ENCODE data around the gene MLLT10. TPM values are rescaled to one million over a fixed set of nuclear protein-coding genes. Genes with fewer than 3 reads are reported as not detected.

MLLT10 gene
- total and polyA plus RNA-seq, 5 experiments from 2014 or later, result 3.5 to 64.7 (median 4.6) TPM

DNA sequence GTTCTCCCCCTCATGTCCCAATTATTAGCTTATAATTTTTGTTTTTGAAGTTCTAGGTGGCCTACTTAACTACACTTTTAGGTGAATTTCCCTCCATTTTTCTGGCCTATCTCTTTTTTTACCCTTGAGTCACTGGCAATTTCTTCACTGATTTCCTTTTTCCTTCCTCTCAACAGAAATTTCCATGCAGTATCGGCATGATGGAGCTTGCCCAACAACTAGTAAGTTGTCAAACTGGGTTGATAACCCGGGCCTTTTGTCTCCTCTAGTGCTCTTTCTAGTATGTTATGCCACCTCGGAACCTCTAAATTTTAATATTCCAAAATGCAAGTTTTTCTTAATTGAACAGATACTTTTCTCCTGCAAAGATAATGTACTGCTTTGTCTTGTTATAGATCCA lies 147.1 kb downstream of the MLLT10 start:
- peaks cover 0 to 20% (median 5%) of the 10 kb centered on the region in 4 donors for H3K4me1 Mint-ChIP-seq
- no peak for DNase-seq

DNA sequence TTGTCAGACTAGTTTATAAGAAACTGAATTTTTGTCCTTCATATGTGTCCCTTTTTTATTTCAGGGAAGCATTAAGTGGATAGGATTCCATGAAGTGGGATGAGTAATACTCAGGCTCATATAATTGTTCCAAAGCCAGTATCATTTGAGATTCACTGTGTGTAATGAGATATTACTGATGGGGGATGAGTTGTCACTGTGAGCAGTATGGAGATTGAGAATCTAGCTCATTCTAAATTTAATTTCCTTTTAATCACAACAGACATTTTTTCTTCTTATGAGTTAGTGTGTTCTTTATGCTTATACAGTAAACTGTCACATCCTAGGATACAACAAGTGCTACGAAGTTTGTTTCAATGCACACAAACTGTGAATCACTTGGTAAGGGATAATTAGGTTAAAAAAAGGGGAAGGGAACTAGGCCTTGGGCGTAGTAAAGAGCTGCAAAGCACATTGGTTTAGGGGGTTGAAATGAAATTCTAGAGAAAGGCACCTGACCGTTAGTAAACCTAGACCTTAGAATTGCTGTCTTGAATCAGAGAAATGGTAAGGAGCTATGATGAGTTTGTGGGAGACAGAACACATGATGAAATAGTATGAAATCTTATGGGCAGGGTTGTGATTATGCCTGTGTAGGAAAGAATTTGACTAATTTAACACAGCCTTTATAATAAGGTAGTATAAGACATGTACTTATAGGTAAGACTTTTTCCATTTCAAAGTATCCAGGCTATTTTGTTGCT lies 153.4 kb downstream of the MLLT10 start:
- POLR2A ChIA-PET, result no interaction called here
- Mint-ChIP-seq H3K4me3 (no peak overlapping the region), H3K36me3 (peaks cover 0 to 55% (median 39%) of the 10 kb centered on the region in 3 donors)

More for the DNA sequence above, 147.1 kb downstream of the MLLT10 start:
- no peaks in the 10 kb centered on the region for H3K27me3 Mint-ChIP-seq
- H3K9me3 Mint-ChIP-seq, result no peaks in the 10 kb centered on the region
- H3K27ac Mint-ChIP-seq, result peak overlapping the region in 2 of 10 donors; percentile 0 to 55
- H3K4me3 Mint-ChIP-seq, result no peak overlapping the region
- POLR2A ChIA-PET, result no interaction called here
- no peak for ATAC-seq
- H3K36me3 Mint-ChIP-seq, result peaks cover 0 to 37% (median 32%) of the 10 kb centered on the region in 3 donors

DNA sequence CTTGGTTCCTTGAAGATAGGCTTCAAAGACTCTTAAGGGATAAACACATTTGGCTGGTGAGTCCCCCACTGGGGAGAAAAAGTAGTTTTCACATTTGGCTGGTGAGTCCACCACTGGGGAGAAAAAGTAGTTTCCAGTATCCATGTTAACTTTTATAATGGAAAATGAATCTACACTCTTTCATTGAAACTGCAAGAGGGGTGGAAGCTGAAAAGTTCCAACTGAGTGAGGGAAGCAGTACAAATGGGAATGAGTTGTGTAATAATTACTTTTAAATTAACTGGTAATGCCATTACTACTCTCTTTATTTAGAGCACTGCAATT lies 153.9 kb downstream of the MLLT10 start:
- Mint-ChIP-seq H3K9me3 (no peaks in the 10 kb centered on the region), H3K36me3 (peaks cover 0 to 59% (median 42%) of the 10 kb centered on the region in 3 donors), H3K27me3 (no peaks in the 10 kb centered on the region), H3K4me3 (no peak overlapping the region), H3K4me1 (peaks cover 0 to 9% (median 4%) of the 10 kb centered on the region in 4 donors), H3K27ac (peak overlapping the region in 1 of 10 donors; percentile 1)
- DNase-seq, result no peak
- POLR2A ChIA-PET, result no interaction called here
- no peak for ATAC-seq

More for the DNA sequence above, 153.4 kb downstream of the MLLT10 start:
- ATAC-seq, result no peak
- H3K4me1 Mint-ChIP-seq, result peaks cover 0 to 9% (median 4%) of the 10 kb centered on the region in 4 donors
- H3K9me3 Mint-ChIP-seq, result no peaks in the 10 kb centered on the region
- H3K27me3 Mint-ChIP-seq, result no peaks in the 10 kb centered on the region
- no peak for DNase-seq
- peak overlapping the region in 2 of 10 donors; percentile 1 to 8 for H3K27ac Mint-ChIP-seq

DNA sequence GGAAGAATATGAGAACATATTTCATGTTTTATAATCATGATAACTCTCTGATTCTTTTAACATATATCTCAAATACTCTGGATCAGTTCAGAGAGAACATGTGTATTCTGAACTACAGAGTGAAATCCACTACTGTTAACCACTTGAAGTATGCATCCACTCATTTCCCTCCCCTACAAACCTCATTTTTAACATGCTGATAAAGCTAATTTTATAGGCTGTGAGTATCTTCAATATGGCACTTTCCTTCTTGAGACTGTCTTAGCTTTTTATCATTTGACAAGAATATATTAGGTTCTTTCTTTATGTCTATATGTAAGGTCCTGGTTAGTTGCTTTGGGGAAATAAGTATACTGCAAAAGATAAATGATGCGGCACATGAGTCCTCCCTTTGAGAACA lies 154.8 kb downstream of the MLLT10 start:
- Mint-ChIP-seq H3K9me3 (no peaks in the 10 kb centered on the region), H3K4me1 (peaks cover 0 to 12% (median 4%) of the 10 kb centered on the region in 4 donors), H3K27me3 (no peaks in the 10 kb centered on the region), H3K36me3 (peaks cover 0 to 63% (median 40%) of the 10 kb centered on the region in 3 donors), H3K27ac (peak overlapping the region in 2 of 10 donors; percentile 16 to 29), H3K4me3 (no peak overlapping the region)
- no peak for DNase-seq
- ATAC-seq, result no peak
- POLR2A ChIA-PET, result no interaction called here

DNA sequence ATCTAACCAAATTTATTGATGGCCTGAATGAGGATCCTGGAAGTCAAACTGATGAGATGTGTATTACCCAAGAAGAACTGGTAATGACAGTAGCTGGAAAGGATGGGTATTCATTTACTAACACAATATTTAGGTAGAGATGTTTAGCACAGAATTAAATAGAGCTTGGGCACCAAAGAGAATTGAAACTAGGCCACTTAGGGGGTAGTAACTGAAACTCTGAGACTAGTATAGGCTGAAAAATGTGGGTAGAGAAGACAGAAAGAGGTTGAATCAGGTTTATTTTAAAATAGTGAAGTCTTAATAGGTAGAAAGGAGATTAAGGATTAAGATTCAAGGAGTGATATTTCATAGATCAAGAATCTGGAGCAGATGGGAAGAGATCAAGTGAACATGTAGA lies 155.8 kb downstream of the MLLT10 start:
- Mint-ChIP-seq H3K27ac (peak overlapping the region in 1 of 10 donors; percentile 30), H3K9me3 (no peaks in the 10 kb centered on the region), H3K27me3 (no peaks in the 10 kb centered on the region), H3K36me3 (peaks cover 0 to 59% (median 36%) of the 10 kb centered on the region in 3 donors), H3K4me1 (peaks cover 1 to 10% (median 6%) of the 10 kb centered on the region in 4 donors), H3K4me3 (no peak overlapping the region)
- ATAC-seq, result no peak
- POLR2A ChIA-PET, result interaction anchor here (0.7 kb wide), 1 partner anchor 89 kb away, joined by 4 read pairs; no protein-coding TSS in a partner anchor
- no peak for DNase-seq

DNA sequence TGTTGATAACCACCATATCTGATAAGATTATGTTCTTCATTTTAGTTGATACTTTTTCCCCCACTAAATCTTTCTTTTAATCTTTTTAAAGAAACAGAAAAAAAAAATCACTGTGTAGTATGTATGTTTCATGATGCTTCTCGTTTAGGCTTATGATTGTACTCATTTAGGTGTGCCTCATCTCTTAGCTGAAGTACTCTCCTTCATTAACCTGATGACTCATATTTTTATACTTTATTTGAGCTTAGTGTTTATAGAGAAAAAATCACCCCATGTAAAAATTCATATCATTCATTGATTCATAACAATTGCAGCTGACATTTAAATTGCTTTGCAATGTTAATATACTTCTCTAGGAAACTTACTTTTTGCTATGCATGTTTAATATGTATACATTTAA lies 158.9 kb downstream of the MLLT10 start:
- peaks cover 6 to 50% (median 41%) of the 10 kb centered on the region in 3 donors for H3K36me3 Mint-ChIP-seq
- ATAC-seq, result no peak
- H3K4me3 Mint-ChIP-seq, result no peak overlapping the region
- peak overlapping the region in 1 of 10 donors; percentile 19 for H3K27ac Mint-ChIP-seq
- POLR2A ChIA-PET, result no interaction called here
- H3K27me3 Mint-ChIP-seq, result no peaks in the 10 kb centered on the region
- H3K9me3 Mint-ChIP-seq, result peaks cover 0 to 3% (median 0%) of the 10 kb centered on the region in 9 donors
- no peak for DNase-seq
- H3K4me1 Mint-ChIP-seq, result peaks cover 8 to 19% (median 13%) of the 10 kb centered on the region in 4 donors

DNA sequence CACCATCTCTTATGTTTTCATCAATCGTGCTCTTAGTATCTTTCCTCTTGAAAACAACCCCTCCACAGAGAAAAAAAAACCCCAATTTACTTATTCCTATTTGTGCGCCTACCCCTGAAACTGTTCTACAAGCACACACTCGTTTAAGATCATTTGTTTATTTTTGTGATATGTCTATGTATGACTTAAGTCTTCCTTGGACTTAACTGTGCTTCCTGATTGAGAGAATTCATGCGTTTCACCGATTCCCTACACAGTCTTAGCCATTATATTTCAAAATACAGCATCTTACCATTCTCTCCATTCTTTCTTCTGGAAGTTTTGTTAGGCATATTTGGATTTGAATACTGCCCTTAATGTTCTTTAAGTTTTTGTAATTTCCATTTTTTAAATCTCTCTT lies 159.4 kb downstream of the MLLT10 start:
- Mint-ChIP-seq H3K27ac (peak overlapping the region in 2 of 10 donors; percentile 19 to 33), H3K4me1 (peaks cover 8 to 19% (median 14%) of the 10 kb centered on the region in 4 donors)

DNA sequence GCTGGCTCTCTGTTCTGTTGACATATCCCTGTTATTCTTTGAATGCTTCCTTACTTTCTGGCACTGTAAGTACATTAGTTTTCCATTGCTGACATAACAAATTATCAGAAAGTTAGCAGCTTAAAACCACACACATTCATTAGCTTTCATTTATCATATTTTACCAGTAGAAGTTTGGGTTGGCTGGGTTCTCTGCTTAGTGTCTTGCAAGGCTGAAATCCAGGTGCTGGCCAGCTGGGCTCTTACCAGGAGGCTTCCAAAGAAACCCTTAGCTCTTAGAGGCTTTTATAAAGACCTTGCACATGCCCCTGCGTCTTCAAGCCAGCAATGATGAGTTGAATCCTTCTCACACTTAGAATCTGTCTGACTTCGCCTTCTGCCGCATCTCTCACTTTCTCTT lies 160.6 kb downstream of the MLLT10 start:
- peaks cover 0 to 15% (median 8%) of the 10 kb centered on the region in 9 donors for H3K9me3 Mint-ChIP-seq
- POLR2A ChIA-PET, result interaction anchor here (0.7 kb wide), 1 partner anchor 1711 kb away, joined by 3 read pairs; no protein-coding TSS in a partner anchor
- ATAC-seq (no peak), DNase-seq (peak in 1 of 10 donors; percentile 44)
- peak overlapping the region in 1 of 10 donors; percentile 10 for H3K27ac Mint-ChIP-seq
- no peaks in the 10 kb centered on the region for H3K27me3 Mint-ChIP-seq
- H3K36me3 Mint-ChIP-seq, result peaks cover 18 to 57% (median 49%) of the 10 kb centered on the region in 3 donors
- H3K4me3 Mint-ChIP-seq, result no peak overlapping the region
- peaks cover 8 to 19% (median 14%) of the 10 kb centered on the region in 4 donors for H3K4me1 Mint-ChIP-seq

More for the DNA sequence above, 159.4 kb downstream of the MLLT10 start:
- no peaks in the 10 kb centered on the region for H3K27me3 Mint-ChIP-seq
- H3K36me3 Mint-ChIP-seq, result peaks cover 11 to 52% (median 45%) of the 10 kb centered on the region in 3 donors
- POLR2A ChIA-PET, result no interaction called here
- no peak for ATAC-seq
- H3K4me3 Mint-ChIP-seq, result no peak overlapping the region
- H3K9me3 Mint-ChIP-seq, result peaks cover 0 to 6% (median 3%) of the 10 kb centered on the region in 9 donors
- DNase-seq, result no peak

DNA sequence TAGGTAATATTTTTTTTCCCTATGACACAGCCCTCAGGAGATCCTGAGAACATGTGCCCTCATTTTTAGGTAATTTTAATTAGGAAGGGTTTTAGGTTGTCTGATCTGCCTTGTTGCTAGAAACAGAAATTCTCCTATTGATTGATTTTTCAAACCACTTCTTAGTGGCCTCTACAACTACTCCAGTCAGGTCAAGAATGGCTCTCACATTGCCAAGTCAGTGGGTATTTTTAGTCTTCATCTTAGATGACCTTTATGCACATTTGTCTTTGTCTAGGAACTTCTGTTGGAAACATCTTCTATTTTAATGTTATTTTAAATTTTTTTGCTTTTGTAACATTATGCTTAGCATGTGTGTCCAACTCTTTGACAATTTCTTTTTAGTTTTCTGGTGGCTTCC lies 162.3 kb downstream of the MLLT10 start:
- Mint-ChIP-seq H3K4me1 (peaks cover 6 to 22% (median 14%) of the 10 kb centered on the region in 4 donors), H3K9me3 (peaks cover 3 to 32% (median 22%) of the 10 kb centered on the region in 9 donors), H3K27me3 (no peaks in the 10 kb centered on the region), H3K27ac (peak overlapping the region in 1 of 10 donors; percentile 16), H3K36me3 (peaks cover 35 to 60% (median 60%) of the 10 kb centered on the region in 3 donors), H3K4me3 (no peak overlapping the region)
- ATAC-seq, result no peak
- POLR2A ChIA-PET, result interaction anchor here (0.7 kb wide), 1 partner anchor 1219 kb away, joined by 10 read pairs; no protein-coding TSS in a partner anchor
- no peak for DNase-seq

DNA sequence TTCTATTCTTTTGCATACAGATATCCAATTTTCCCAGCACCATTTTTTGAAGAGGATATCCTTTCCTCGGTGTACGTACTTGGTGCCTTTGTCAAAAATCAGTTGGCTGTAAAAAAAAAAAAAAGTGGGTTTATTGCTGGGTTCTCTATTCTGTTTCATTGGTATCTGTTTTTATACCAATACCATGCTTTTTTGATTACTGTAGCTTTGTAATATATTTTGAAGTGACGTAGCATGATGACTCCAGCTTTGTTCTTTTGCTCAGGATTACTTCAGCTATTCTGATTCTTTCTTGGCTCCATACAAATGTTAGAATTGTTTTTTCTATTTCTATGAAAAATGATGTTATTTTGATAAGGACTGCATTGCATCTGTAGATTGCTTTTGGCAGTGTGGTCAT lies 165.5 kb downstream of the MLLT10 start:
- Mint-ChIP-seq H3K9me3 (peaks cover 5 to 44% (median 22%) of the 10 kb centered on the region in 9 donors), H3K27ac (no peak overlapping the region), H3K36me3 (peaks cover 40 to 50% (median 44%) of the 10 kb centered on the region in 3 donors), H3K4me3 (no peak overlapping the region), H3K4me1 (peaks cover 15 to 42% (median 36%) of the 10 kb centered on the region in 4 donors), H3K27me3 (no peaks in the 10 kb centered on the region)
- POLR2A ChIA-PET, result no interaction called here
- DNase-seq, result no peak
- no peak for ATAC-seq

DNA sequence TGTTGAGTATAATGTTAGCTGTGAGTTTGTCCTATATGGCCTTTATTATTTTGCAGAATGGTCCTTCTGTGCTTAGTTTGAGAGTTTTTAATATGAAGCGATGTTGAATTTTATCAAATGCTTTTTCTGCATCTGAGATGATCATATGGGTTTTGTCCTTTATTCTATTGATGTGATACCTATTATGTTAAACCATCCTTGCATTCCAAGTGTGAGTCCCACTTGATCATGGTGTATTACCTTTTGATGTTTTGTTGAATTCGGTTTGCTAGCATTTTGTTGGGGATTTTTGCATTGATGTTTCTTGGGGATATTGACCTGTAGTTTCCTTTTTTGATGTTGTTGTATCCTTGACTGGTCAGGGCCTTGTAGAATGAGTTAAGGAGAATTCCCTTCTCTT lies 166.4 kb downstream of the MLLT10 start:
- POLR2A ChIA-PET, result interaction anchor here (0.6 kb wide), 1 partner anchor 44 kb away, joined by 4 read pairs; no protein-coding TSS in a partner anchor

DNA sequence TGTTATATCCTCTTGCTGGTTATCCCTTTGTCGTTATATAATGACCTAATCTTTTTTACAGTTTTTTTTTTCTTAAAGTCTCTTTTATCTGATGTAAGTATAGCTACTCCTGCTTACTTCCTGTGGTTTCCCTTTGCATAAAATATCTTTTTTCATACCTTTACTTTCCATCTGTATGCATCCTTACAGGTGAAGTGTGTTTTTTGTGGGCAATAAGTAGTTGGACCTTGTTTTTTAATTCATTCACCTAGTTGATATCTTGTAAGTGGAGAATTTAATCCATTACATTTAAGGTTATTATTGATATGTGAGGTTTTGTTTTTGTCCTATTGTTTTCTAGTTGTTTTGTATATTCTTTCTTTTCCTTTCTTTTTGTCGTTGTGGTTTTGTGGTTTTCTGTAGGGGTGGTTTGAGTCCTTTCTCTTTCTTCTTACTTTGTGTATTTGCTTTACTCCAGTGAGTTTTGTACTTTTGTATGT lies 168.6 kb downstream of the MLLT10 start:
- Mint-ChIP-seq H3K4me1 (peaks cover 21 to 42% (median 37%) of the 10 kb centered on the region in 4 donors), H3K9me3 (peaks cover 5 to 44% (median 22%) of the 10 kb centered on the region in 9 donors), H3K27ac (peak overlapping the region; percentile 2 to 89 (median 48)), H3K27me3 (no peaks in the 10 kb centered on the region), H3K36me3 (peaks cover 36 to 45% (median 42%) of the 10 kb centered on the region in 3 donors), H3K4me3 (peak overlapping the region; percentile 27 to 70 (median 58))
- DNase-seq (peak in 4 of 10 donors; percentile 5 to 69 (median 62)), ATAC-seq (peak; percentile 86 to 90)
- POLR2A ChIA-PET, result no interaction called here

More for the DNA sequence above, 166.4 kb downstream of the MLLT10 start:
- DNase-seq (no peak), ATAC-seq (no peak)
- peaks cover 40 to 48% (median 40%) of the 10 kb centered on the region in 3 donors for H3K36me3 Mint-ChIP-seq
- H3K4me3 Mint-ChIP-seq, result no peak overlapping the region
- peak overlapping the region in 3 of 10 donors; percentile 14 to 74 (median 41) for H3K27ac Mint-ChIP-seq
- no peaks in the 10 kb centered on the region for H3K27me3 Mint-ChIP-seq
- peaks cover 5 to 44% (median 22%) of the 10 kb centered on the region in 9 donors for H3K9me3 Mint-ChIP-seq
- H3K4me1 Mint-ChIP-seq, result peaks cover 17 to 39% (median 36%) of the 10 kb centered on the region in 4 donors
